HepG2 (cell line): ENCODE results near the gene TLDC2. TPM values are rescaled to one million over a fixed set of nuclear protein-coding genes. Genes with fewer than 3 reads are reported as not detected.

Source experiments
- ATAC-seq: fragments of 200-7000 bp; cut with Tn5 transposase; 3 replicates; pipeline ENCODE4 v1.9.1; 2020; ENCODE audit warnings: mild to moderate bottlenecking, moderate library complexity
- BruUV-seq: library from RNA; stranded (reverse); fragments of 400-500 nt; replicated peaks from 2 replicates; lab custom pipeline; 2021; lab: Mats Ljungman, UMichigan
- CTCF ChIA-PET: fragments of 300-600 bp; formaldehyde crosslinking; extraction: SDS; loops from one replicate; lab custom pipeline; 2021; ENCODE audit warnings: low total read pairs, inconsistent platforms, low intra/inter-chr PET ratio; lab: Yijun Ruan, JAX
- POLR2A ChIA-PET: fragments of 350-600 bp; sonication (Branson Sonifier 250); formaldehyde crosslinking; loops from one replicate; lab custom pipeline; 2020; ENCODE audit warnings: antibody characterized with exemption, inconsistent platforms; lab: Yijun Ruan, JAX
- DNase-seq: peaks from one replicate; pipeline ENCODE4 v3.0.0-alpha.2; 2015; ENCODE audit warnings: low spot score
- FAIRE-seq: peaks from 3 replicates; lab custom pipeline; 2011; peaks lifted over from hg19 to GRCh38; lab: Jason Lieb, UNC
- H2AFZ ChIP-seq: one replicate; pipeline ENCODE4 v1.6.1; 2011; ENCODE audit warnings: low read length, inconsistent platforms
- H3K27ac ChIP-seq: fragments of 300-600 bp; 3 replicates; pipeline ENCODE4 v1.8.0; 2011; ENCODE audit warnings: mixed run types, mild to moderate bottlenecking, mixed read lengths, low read length, inconsistent platforms; ENCODE audit not compliant: insufficient read depth; ENCODE audit errors: extremely low read length
- H3K27me3 ChIP-seq, 2 experiments: fragments of 200-600 bp in 1 of 2; 2 replicates in 1 of 2; 3 replicates in 1 of 2; pipeline versions ENCODE4 v1.6.0 to v1.8.0; 2011; ENCODE audit warnings: low read length in 2 of 2, mild to moderate bottlenecking in 2 of 2, moderate library complexity in 2 of 2, inconsistent platforms in 1 of 2; ENCODE audit not compliant: insufficient read depth in 2 of 2, control insufficient read depth in 1 of 2
- H3K36me3 ChIP-seq, 2 experiments: fragments of 200-600 bp in 1 of 2; replicated peaks in 1 of 2; 2 replicates in 1 of 2; 3 replicates in 1 of 2; pipeline versions ENCODE4 v1.5.1 to v1.8.0; 2011; ENCODE audit warnings: low read length in 2 of 2, inconsistent platforms in 1 of 2; ENCODE audit not compliant: insufficient read depth in 2 of 2, control insufficient read depth in 1 of 2
- H3K4me1 ChIP-seq: 2 replicates; pipeline ENCODE4 v1.5.1; 2012; ENCODE audit warnings: low read length, inconsistent platforms; ENCODE audit not compliant: insufficient read depth
- H3K4me2 ChIP-seq: 2 replicates; pipeline ENCODE4 v1.6.0; 2011; ENCODE audit warnings: low read depth, low read length, inconsistent platforms
- H3K4me3 ChIP-seq, 3 experiments: fragments of 200-600 bp in 1 of 3; sonication (generic), shearing (Covaris generic) in 1 of 3; replicated peaks in 1 of 3; 2 replicates each; pipeline ENCODE4 v1.5.1; 2011 to 2016; ENCODE audit warnings: low read length in 3 of 3, inconsistent platforms in 2 of 3, low read depth in 2 of 3, mild to moderate bottlenecking in 2 of 3, control low read depth in 1 of 3, mixed read lengths in 1 of 3; ENCODE audit not compliant: insufficient read depth in 1 of 3
- H3K79me2 ChIP-seq: one replicate; pipeline ENCODE4 v1.6.1; 2011; ENCODE audit warnings: low read length, inconsistent platforms; ENCODE audit not compliant: insufficient read depth
- H3K9ac ChIP-seq: 2 replicates; pipeline ENCODE4 v1.6.0; 2011; ENCODE audit warnings: mild to moderate bottlenecking, low read depth, low read length, inconsistent platforms; ENCODE audit not compliant: insufficient read depth
- H3K9me3 ChIP-seq: 2 replicates; pipeline ENCODE4 v1.5.1; 2012; ENCODE audit warnings: mild to moderate bottlenecking, low read length
- H4K20me1 ChIP-seq: 2 replicates; pipeline ENCODE4 v1.6.0; 2011; ENCODE audit warnings: inconsistent platforms, mild to moderate bottlenecking, low read length, moderate library complexity; ENCODE audit not compliant: insufficient read depth
- HNRNPK ChIP-seq: fragments of 200-400 bp; formaldehyde crosslinking; IDR thresholded peaks from 2 replicates; pipeline ENCODE4 v1.6.1; 2018; ENCODE audit warnings: low read length, low read depth, moderate library complexity, mild to moderate bottlenecking; ENCODE audit not compliant: poor library complexity, severe bottlenecking
- ZBTB34 ChIP-seq: sonication (generic); formaldehyde crosslinking; IDR thresholded peaks from 2 replicates; pipeline ENCODE4 v1.8.0; 2022; ENCODE audit warnings: mild to moderate bottlenecking, missing genetic modification reagents
- ZNF768 ChIP-seq: sonication (generic); formaldehyde crosslinking; IDR thresholded peaks from 2 replicates; pipeline ENCODE4 v1.4.0; 2020; ENCODE audit warnings: missing genetic modification reagents
- WGBS: methylation state at CpG from one replicate; pipeline ENCODE4 v1.1.6; 2017; ENCODE audit warnings: low lambda C conversion rate; 5-methylcytosine and 5-hydroxymethylcytosine counted together
- in situ Hi-C: cut with HindIII; loops from 2 replicates; pipeline ENCODE4 v1.10.0; 2017; ENCODE audit warnings: low pct_unique_long_range_greater_than_20kb; ENCODE audit not compliant: extremely low pct_ligation_motif_present
- intact Hi-C: fragments of 100-400 bp; cut with micrococcal nuclease; formaldehyde crosslinking; loops from one replicate; pipeline ENCODE4 v1.10.0; 2022; ENCODE audit not compliant: unreplicated experiment
- polyA plus RNA-seq, 8 experiments: library from polyadenylated mRNA; depleted of rRNA in 3 of 8; stranded (reverse) in 7 of 8; unstranded in 1 of 8; fragments of >200 nt; fragmentation: Illumina TruSeq in 4 of 8; extraction: Trizol in 4 of 8; gene quantifications; 2 replicates each; pipeline versions ENCODE4 v1.2.1 to v1.2.3, GENCODE V29; 2011 to 2016; ENCODE audit warnings: low read depth in 4 of 8, missing spikeins in 1 of 8, mixed read lengths in 1 of 8; ENCODE audit not compliant: insufficient read depth in 1 of 8
- total RNA-seq, 5 experiments: library from RNA; depleted of rRNA; stranded (reverse); fragments of >200 nt; fragmentation: Illumina TruSeq; extraction: Trizol; gene quantifications; 2 replicates each; pipeline ENCODE4 v1.2.3, GENCODE V29; 2016; ENCODE audit warnings: low read depth in 1 of 5
- TF ChIP-seq, protein P1 (sequence below): sonication (generic); formaldehyde crosslinking; IDR thresholded peaks from 2 replicates; pipeline ENCODE4 v1.4.0; 2020; ENCODE audit warnings: missing genetic modification reagents

Gene TLDC2
- total and polyA plus RNA-seq, 2 of the 13 experiments (the other 11 are each of a cell fraction or from before 2014, with no cell fraction given): 1.5 to 1.6 TPM

DNA sequence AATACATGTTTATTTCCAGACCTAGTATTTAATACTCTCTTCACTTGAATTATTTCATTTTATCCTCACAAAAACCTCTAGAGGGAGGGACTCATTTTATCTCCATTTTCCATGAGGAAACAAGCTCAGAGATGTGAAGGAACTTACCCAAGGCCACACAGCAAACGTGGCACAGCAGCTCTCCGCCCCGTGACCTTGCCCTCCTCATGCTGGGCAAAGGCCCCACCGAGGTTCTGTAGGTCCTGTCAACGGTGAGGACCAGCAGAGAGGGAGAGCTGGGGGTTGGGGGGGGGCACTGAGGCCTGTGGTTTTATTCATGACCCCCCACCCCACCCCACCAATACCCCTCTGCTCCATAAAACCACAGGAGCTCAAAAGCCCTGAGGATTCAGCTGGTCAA lies 40.9 kb upstream of the TLDC2 start:
- in situ Hi-C loops: no loop called here
- ChIA-PET CTCF (no interaction called here), POLR2A (no interaction called here)
- DNase-seq (no peak), FAIRE-seq (no peak), ATAC-seq (no peak)
- Histone ChIP-seq H3K36me3 (peaks cover 2 to 9% of the 10 kb centered on the region in 2 experiments; a peak in 4 of 5 replicates), H4K20me1 (no peaks in the 10 kb centered on the region), H3K4me3 (no peak overlapping the region), H3K4me2 (no peak overlapping the region), H3K27me3 (no peaks in the 10 kb centered on the region), H3K27ac (no peak overlapping the region), H3K9me3 (no peaks in the 10 kb centered on the region), H3K9ac (no peak overlapping the region), H2AFZ (no peak overlapping the region), H3K4me1 (peaks cover 17% of the 10 kb centered on the region; the same call in 1 of the 2 replicates), H3K79me2 (no peaks in the 10 kb centered on the region)
- WGBS: 80% methylated on average over 5 of the region's 5 CpGs
- TF ChIP-seq ZNF768 (CRISPR knock-in tag): peak; percentile 97
- no peak for TF ChIP-seq ZBTB34
- TF ChIP-seq HNRNPK: no peak
- TF ChIP-seq, protein P1, sequence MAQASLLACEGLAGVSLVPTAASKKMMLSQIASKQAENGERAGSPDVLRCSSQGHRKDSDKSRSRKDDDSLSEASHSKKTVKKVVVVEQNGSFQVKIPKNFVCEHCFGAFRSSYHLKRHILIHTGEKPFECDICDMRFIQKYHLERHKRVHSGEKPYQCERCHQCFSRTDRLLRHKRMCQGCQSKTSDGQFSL (CRISPR knock-in tag): 0 out of 2 replicates have a peak, but pooled peaks have one; percentile 44
- intact Hi-C loops: loop anchor here (5.0 kb wide), 1 partner anchor 37 kb away; no protein-coding TSS in a partner anchor
- no TSS peak for BruUV-seq
